Tibial nerve (tissue), 4 donors: ENCODE data around the gene PCBP3. TPM values are rescaled to one million over a fixed set of nuclear protein-coding genes. Genes with fewer than 3 reads are reported as not detected.

Experiments
- DNase-seq, 2 donors: peaks; one replicate each; pipeline ENCODE4 v3.0.0-alpha.2; 2019; ENCODE audit warnings: low spot score in 2 of 2
- H3K27ac ChIP-seq, 4 donors: fragments of 200-600 bp; sonication (generic) in 3 of 4; one replicate each; pipeline ENCODE4 v1.5.1; 2017 to 2019; ENCODE audit warnings: mild to moderate bottlenecking in 1 of 4
- H3K27me3 ChIP-seq, 2 donors: fragments of 200-600 bp; sonication (generic) in 1 of 2; one replicate each; pipeline versions ENCODE4 v1.5.1 to v1.6.0; 2017 to 2019
- H3K36me3 ChIP-seq, 3 donors: fragments of 200-600 bp; sonication (generic); one replicate each; pipeline ENCODE4 v1.5.1; 2018 to 2019
- H3K4me1 ChIP-seq, 4 donors: fragments of 200-600 bp; sonication (generic) in 3 of 4; one replicate each; pipeline ENCODE4 v1.5.1; 2017 to 2019
- H3K4me3 ChIP-seq, 4 donors: fragments of 200-600 bp; sonication (generic) in 3 of 4; one replicate each; pipeline ENCODE4 v1.5.1; 2017 to 2019; ENCODE audit warnings: mild to moderate bottlenecking in 1 of 4, moderate library complexity in 1 of 4
- H3K9me3 ChIP-seq, 4 donors: fragments of 200-600 bp; sonication (generic) in 3 of 4; one replicate each; pipeline ENCODE4 v1.5.1; 2017 to 2019
- EP300 ChIP-seq, 2 donors: sonication (generic); formaldehyde crosslinking; IDR thresholded peaks; one replicate each; pipeline ENCODE4 v1.6.1; 2017; ENCODE audit warnings: antibody characterized with exemption in 2 of 2, mild to moderate bottlenecking in 1 of 2
- POLR2A ChIP-seq, 2 donors: fragments of 450-650 bp; IDR thresholded peaks; one replicate each; pipeline ENCODE4 v1.6.1; 2017; ENCODE audit warnings: antibody characterized with exemption in 2 of 2, mild to moderate bottlenecking in 2 of 2, moderate library complexity in 2 of 2
- WGBS, 2 donors: methylation state at CpG; one replicate each; pipeline ENCODE4 v1.1.5; 2018; 5-methylcytosine and 5-hydroxymethylcytosine counted together
- total RNA-seq, 4 donors: library from RNA; depleted of rRNA; stranded (reverse); fragments of >200 nt; gene quantifications; one replicate each; pipeline ENCODE4 v1.1.0, GENCODE V29; 2016
- TF ChIP-seq, protein P1 (sequence below), 5 experiments: fragments of 200-600 bp in 3 of 5; fragments of 450-650 bp in 2 of 5; sonication (generic) in 3 of 5; IDR thresholded peaks; one replicate each; pipeline ENCODE4 v1.5.1; 2016 to 2019; ENCODE audit warnings: antibody characterized with exemption in 5 of 5, mild to moderate bottlenecking in 3 of 5, moderate library complexity in 2 of 5

Gene PCBP3
- total RNA-seq, 4 donors from 2014 or later: 4.2 to 13.4 (median 9.6) TPM

DNA sequence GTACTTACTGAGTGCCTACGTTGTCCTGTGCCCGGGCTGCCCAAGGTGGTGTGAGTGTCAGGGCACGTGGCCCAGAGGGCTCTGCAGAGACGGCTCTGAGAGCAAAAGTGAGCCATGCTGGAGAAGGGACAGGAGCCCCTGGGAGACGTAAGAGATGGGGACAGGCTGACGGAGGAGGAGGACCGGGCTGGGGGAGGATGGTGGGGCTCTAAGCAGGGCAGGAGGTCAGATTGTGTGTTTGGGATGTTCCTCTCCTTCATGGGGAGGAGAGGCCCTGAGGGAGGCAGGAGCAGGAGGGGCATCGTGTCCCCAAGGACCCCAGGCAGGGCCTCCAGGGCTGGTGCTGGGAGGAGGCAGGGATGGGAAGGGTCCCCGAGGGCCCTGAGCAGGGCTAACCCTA is 158.9 kb downstream of the PCBP3 start:
- H3K4me1 ChIP-seq: no peaks in the 10 kb centered on the region

DNA sequence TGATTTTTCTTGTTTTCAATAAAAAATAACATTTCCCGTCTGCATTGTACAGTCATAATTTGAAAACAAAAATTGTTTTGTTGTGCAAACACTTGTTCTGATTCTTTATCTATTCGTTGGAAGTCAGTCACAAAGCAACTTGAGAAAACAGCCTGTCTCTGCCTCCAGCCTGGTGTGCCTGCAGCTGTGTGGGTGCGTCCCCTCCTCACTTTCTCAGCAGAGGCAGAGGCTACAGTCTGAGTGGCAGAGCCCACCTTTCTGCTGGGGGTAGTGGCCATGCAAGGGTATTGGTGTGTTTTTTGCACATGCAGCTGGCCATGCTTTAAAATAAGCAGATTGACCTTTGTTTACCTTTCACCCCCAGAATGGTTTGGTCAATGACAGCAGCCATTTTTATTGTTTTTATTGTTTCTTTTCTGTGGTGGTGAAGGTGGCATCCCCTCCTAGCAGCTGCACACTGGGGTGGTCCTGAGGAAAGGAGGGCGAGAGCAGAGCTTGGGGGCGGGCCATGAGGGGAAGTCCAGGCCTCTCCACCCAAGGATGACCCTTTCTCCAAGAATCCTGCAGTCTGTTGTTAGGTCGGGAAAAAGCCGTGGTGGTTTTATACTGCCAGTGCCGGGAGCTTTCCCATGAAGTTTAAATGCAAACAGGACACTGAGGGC is 159.6 kb downstream of the PCBP3 start:
- Histone ChIP-seq H3K4me3 (no peak overlapping the region), H3K27ac (no peak overlapping the region), H3K4me1 (no peaks in the 10 kb centered on the region), H3K9me3 (no peaks in the 10 kb centered on the region), H3K36me3 (peaks cover 0 to 8% (median 0%) of the 10 kb centered on the region in 3 donors), H3K27me3 (no peaks in the 10 kb centered on the region)
- no peak for DNase-seq
- WGBS, 2 donors: 54 to 63% methylated on average over 8 of the region's 8 CpGs
- TF ChIP-seq POLR2A (IDR thresholded peaks at IDR 0.05) (no peak), EP300 (IDR thresholded peaks at IDR 0.05) (no peak)
- TF ChIP-seq, protein P1, sequence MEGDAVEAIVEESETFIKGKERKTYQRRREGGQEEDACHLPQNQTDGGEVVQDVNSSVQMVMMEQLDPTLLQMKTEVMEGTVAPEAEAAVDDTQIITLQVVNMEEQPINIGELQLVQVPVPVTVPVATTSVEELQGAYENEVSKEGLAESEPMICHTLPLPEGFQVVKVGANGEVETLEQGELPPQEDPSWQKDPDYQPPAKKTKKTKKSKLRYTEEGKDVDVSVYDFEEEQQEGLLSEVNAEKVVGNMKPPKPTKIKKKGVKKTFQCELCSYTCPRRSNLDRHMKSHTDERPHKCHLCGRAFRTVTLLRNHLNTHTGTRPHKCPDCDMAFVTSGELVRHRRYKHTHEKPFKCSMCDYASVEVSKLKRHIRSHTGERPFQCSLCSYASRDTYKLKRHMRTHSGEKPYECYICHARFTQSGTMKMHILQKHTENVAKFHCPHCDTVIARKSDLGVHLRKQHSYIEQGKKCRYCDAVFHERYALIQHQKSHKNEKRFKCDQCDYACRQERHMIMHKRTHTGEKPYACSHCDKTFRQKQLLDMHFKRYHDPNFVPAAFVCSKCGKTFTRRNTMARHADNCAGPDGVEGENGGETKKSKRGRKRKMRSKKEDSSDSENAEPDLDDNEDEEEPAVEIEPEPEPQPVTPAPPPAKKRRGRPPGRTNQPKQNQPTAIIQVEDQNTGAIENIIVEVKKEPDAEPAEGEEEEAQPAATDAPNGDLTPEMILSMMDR (IDR thresholded peaks at IDR 0.05): no peak

More for the DNA sequence above, 158.9 kb downstream of the PCBP3 start:
- WGBS, 2 donors: 71 to 76% methylated on average over 9 of the region's 9 CpGs
- DNase-seq: no peak
- Histone ChIP-seq H3K36me3 (peaks cover 0 to 8% (median 0%) of the 10 kb centered on the region in 3 donors), H3K4me3 (no peak overlapping the region), H3K27ac (no peak overlapping the region), H3K9me3 (no peaks in the 10 kb centered on the region), H3K27me3 (no peaks in the 10 kb centered on the region)
- TF ChIP-seq, protein P1 (IDR thresholded peaks at IDR 0.05): no peak
- TF ChIP-seq POLR2A (IDR thresholded peaks at IDR 0.05) (no peak), EP300 (IDR thresholded peaks at IDR 0.05) (no peak)

DNA sequence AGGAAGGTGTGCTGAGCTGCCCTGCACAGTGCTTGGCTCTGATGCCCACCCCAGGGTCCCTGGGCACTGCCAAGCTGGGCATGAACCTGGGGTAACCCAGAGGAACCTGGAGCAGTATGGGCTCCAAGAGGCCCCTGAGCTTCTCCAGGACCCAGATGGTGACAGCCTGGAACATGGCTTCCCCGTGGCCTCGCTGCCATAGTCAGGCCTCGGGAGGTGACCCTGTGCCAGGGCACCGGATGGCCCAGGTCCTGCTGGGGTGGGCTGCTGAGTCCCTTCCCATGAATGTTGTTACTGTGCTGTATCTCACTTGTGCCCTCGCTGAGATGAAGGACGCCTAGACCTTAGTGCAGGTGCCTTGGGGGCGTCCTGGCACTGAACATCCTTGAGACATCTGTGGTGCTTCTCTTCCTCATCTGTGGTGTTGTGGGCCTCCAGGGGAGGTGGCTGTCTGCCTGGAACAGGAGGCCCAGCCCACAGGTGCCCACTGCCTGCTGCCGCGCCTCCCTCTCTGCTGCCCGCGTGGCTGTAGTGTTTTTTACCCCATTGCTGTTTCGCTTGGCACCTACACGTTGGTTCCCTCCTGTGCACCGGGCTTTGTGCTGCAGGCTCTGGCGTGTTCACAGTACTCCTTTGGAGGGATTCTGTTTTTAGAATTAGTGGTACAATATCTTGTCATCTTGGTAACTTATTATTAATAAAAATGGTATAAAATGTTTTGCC is 160.3 kb downstream of the PCBP3 start:
- Histone ChIP-seq H3K36me3 (peaks cover 0 to 8% (median 0%) of the 10 kb centered on the region in 3 donors), H3K27ac (no peak overlapping the region), H3K4me1 (no peaks in the 10 kb centered on the region), H3K27me3 (no peaks in the 10 kb centered on the region), H3K4me3 (no peak overlapping the region), H3K9me3 (no peaks in the 10 kb centered on the region)
- no peak for DNase-seq
- no peak for TF ChIP-seq EP300 (IDR thresholded peaks at IDR 0.05)
- TF ChIP-seq, protein P1 (IDR thresholded peaks at IDR 0.05): no peak
- TF ChIP-seq POLR2A (IDR thresholded peaks at IDR 0.05): no peak
- WGBS, 2 donors: 88 to 89% methylated on average over 11 to 15 of the region's 15 CpGs

DNA sequence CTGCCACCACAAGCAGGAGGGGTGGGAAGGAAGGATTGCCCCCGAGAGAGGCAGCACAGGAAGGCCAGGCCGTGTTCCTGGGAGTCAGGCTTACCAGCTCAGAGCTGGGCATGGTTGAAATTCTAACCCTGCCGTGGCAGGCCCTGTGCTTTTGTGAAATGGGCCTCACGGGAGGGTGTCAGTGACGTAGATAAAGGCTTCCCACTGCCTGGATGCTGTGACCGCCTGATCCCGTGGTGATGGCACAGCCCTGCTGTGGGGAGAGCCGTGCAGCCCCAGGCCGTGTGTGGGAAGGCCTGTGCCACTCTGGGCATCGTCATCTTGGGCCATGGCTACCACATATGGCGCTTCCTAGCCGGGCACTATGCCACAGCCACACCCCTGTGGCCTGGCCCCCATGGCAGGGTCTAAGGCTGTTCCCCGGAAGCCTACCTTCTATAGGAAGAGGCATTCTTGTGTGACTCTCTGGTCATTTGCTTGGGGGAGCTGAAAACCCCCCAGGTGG is 161.3 kb downstream of the PCBP3 start:
- Histone ChIP-seq H3K27ac (no peak overlapping the region), H3K9me3 (no peaks in the 10 kb centered on the region), H3K36me3 (peaks cover 0 to 8% (median 0%) of the 10 kb centered on the region in 3 donors), H3K27me3 (no peaks in the 10 kb centered on the region), H3K4me1 (no peaks in the 10 kb centered on the region), H3K4me3 (no peak overlapping the region)
- TF ChIP-seq, protein P1 (IDR thresholded peaks at IDR 0.05): no peak
- no peak for TF ChIP-seq EP300 (IDR thresholded peaks at IDR 0.05)
- TF ChIP-seq POLR2A (IDR thresholded peaks at IDR 0.05): no peak
- 80 to 86% methylated on average over 9 of the region's 13 CpGs for WGBS, 2 donors
- no peak for DNase-seq

DNA sequence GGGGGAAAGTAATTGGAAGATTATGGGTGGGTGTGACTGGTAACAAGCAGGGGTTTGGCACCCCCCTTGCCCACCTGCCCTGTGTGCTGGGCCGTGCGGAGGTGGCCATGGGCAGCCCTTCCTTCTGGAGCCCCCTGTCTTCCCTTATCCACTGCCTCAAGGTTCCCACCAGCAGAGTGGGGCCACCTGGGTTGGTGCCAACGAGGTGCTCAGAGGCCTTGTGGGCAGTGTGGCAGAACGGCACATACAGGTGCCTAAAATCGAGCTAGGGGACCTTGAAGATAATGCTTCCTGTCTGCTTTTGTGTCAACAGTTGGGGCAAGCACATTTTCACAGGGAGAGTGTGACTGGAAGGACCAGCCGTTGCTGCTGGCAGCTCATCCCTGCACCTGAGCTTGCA is 161.8 kb downstream of the PCBP3 start:
- 77 to 81% methylated on average over 6 of the region's 6 CpGs for WGBS, 2 donors
- no peaks in the 10 kb centered on the region for H3K9me3 ChIP-seq
- DNase-seq: no peak
- H3K36me3 ChIP-seq: peaks cover 0 to 8% (median 0%) of the 10 kb centered on the region in 3 donors
- no peaks in the 10 kb centered on the region for H3K4me1 ChIP-seq
- H3K27me3 ChIP-seq: no peaks in the 10 kb centered on the region
- H3K4me3 ChIP-seq: no peak overlapping the region
- H3K27ac ChIP-seq: no peak overlapping the region
- TF ChIP-seq EP300 (IDR thresholded peaks at IDR 0.05) (no peak), POLR2A (IDR thresholded peaks at IDR 0.05) (no peak)
- TF ChIP-seq, protein P1 (IDR thresholded peaks at IDR 0.05): no peak
